GM18867 (cell line): ENCODE measurements around the gene EIF4E2.
"Not testable (repeated sequence)": the region's sequence is repeated elsewhere in the genome, so short reads cannot be mapped to it uniquely, and the experiment has no call there.

Experiments
- ATAC-seq: cut with Tn5 transposase; IDR thresholded peaks from one replicate; pipeline ENCODE4 v1.9.1; 2021; ENCODE audit warnings: mild to moderate bottlenecking, moderate library complexity; ENCODE audit not compliant: unreplicated experiment

The EIF4E2 gene

GRCh38 chr2:232521959-232522622 is 28.4 kb upstream of the EIF4E2 start:
- no peak for ATAC-seq

- ATAC-seq: no peak
Measured at GRCh38 chr2:232522623-232523401, 27.7 kb upstream of the EIF4E2 start.

GRCh38 chr2:232523402-232523681 is 27.1 kb upstream of the EIF4E2 start:
- no peak for ATAC-seq

- ATAC-seq: no peak
Measured at GRCh38 chr2:232523682-232524597, 26.5 kb upstream of the EIF4E2 start.

- ATAC-seq: no peak
Measured at GRCh38 chr2:232524771-232525170, 25.7 kb upstream of the EIF4E2 start.

- no peak for ATAC-seq
Measured at GRCh38 chr2:232525199-232525598, 25.3 kb upstream of the EIF4E2 start.

GRCh38 chr2:232525791-232526371 is 24.6 kb upstream of the EIF4E2 start, which contains the start of gene CHRND:
CHRND (plus strand) TSS chr2:232526160; CDS start chr2:232526216, 56 bp downstream.
- no peak for ATAC-seq

- no peak for ATAC-seq
Measured at GRCh38 chr2:232526372-232526941, 24.0 kb upstream of the EIF4E2 start.

- ATAC-seq: no peak
Measured at GRCh38 chr2:232527905-232528470, 22.5 kb upstream of the EIF4E2 start.

- ATAC-seq: no peak
Measured at GRCh38 chr2:232528746-232529460, 21.6 kb upstream of the EIF4E2 start.

GRCh38 chr2:232529806-232530547 is 20.5 kb upstream of the EIF4E2 start:
- ATAC-seq: no peak

- no peak for ATAC-seq
Measured at GRCh38 chr2:232530626-232531260, 19.7 kb upstream of the EIF4E2 start.

GRCh38 chr2:232532419-232532818 is 18.1 kb upstream of the EIF4E2 start:
- no peak for ATAC-seq

- ATAC-seq: not testable (repeated sequence)
Measured at GRCh38 chr2:232532821-232533220, 17.7 kb upstream of the EIF4E2 start.

- no peak for ATAC-seq
Measured at GRCh38 chr2:232533944-232534710, 16.4 kb upstream of the EIF4E2 start.

GRCh38 chr2:232534940-232535651 is 15.4 kb upstream of the EIF4E2 start:
- no peak for ATAC-seq
